ENCODE results near the gene CTSO.

The CTSO gene

DNA sequence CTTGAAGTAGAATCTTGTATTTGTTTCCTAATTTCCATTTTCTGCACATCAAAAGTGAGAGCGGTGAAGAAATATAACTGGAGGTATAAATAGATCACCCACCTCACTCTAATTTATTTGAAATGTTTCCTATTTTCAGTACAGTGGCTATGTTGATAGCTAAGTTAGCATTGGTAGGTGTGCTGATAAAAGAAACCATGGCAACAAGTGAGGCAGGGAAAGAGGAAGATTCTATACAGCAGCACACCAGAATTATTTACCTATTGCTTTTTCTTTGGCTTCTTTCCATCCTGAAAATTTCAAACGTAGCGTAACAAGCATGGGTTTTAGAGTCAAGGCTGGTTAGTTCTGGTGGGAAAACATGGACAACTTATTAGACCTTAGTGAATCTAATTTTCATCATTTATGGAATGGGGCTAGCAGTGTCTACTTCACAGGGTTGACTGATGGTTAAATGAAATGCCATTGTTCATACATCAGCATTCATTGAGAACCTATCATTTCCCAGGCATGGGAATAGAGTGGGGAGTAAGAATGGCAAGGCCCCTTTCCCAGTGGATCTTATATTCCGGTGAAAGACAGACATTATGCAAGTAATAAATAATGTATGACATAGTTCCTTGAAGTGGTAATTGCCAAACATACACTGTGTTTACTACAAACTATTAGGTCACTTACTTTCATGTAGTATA is 30.6 kb upstream of the CTSO start:
- TF ChIP-seq EGR1 (IDR thresholded peaks at IDR 0.05) (no peak), CEBPB (IDR thresholded peaks at IDR 0.05) (no peak), TEAD4 (IDR thresholded peaks at IDR 0.05) (no peak)
- TF ChIP-seq, protein P1, sequence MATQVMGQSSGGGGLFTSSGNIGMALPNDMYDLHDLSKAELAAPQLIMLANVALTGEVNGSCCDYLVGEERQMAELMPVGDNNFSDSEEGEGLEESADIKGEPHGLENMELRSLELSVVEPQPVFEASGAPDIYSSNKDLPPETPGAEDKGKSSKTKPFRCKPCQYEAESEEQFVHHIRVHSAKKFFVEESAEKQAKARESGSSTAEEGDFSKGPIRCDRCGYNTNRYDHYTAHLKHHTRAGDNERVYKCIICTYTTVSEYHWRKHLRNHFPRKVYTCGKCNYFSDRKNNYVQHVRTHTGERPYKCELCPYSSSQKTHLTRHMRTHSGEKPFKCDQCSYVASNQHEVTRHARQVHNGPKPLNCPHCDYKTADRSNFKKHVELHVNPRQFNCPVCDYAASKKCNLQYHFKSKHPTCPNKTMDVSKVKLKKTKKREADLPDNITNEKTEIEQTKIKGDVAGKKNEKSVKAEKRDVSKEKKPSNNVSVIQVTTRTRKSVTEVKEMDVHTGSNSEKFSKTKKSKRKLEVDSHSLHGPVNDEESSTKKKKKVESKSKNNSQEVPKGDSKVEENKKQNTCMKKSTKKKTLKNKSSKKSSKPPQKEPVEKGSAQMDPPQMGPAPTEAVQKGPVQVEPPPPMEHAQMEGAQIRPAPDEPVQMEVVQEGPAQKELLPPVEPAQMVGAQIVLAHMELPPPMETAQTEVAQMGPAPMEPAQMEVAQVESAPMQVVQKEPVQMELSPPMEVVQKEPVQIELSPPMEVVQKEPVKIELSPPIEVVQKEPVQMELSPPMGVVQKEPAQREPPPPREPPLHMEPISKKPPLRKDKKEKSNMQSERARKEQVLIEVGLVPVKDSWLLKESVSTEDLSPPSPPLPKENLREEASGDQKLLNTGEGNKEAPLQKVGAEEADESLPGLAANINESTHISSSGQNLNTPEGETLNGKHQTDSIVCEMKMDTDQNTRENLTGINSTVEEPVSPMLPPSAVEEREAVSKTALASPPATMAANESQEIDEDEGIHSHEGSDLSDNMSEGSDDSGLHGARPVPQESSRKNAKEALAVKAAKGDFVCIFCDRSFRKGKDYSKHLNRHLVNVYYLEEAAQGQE (IDR thresholded peaks at IDR 0.05; ENCODE audit: low read depth): no peak

GRCh38 chr4:155982736-155983385 is 29.2 kb upstream of the CTSO start:
- TF ChIP-seq RAD21 (IDR thresholded peaks at IDR 0.05; ENCODE audit: low read depth) (no peak), EP300 (IDR thresholded peaks at IDR 0.05; ENCODE audit: borderline replicate concordance) (no peak), CEBPB (IDR thresholded peaks at IDR 0.05) (no peak)
- TF ChIP-seq, protein P2, sequence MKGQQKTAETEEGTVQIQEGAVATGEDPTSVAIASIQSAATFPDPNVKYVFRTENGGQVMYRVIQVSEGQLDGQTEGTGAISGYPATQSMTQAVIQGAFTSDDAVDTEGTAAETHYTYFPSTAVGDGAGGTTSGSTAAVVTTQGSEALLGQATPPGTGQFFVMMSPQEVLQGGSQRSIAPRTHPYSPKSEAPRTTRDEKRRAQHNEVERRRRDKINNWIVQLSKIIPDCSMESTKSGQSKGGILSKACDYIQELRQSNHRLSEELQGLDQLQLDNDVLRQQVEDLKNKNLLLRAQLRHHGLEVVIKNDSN (IDR thresholded peaks at IDR 0.05): no peak
- TF ChIP-seq, protein P1 (IDR thresholded peaks at IDR 0.05; ENCODE audit: low read depth): no peak

GRCh38 chr4:155978810-155979209 is 25.1 kb upstream of the CTSO start:
- TF ChIP-seq EP300 (IDR thresholded peaks at IDR 0.05; ENCODE audit: borderline replicate concordance) (no peak), ZBTB7A (IDR thresholded peaks at IDR 0.05; ENCODE audit: low read depth) (no peak), TCF12 (IDR thresholded peaks at IDR 0.05; ENCODE audit: low read depth) (no peak), TEAD4 (IDR thresholded peaks at IDR 0.05) (no peak), FOXM1 (IDR thresholded peaks at IDR 0.05; ENCODE audit: borderline replicate concordance, low read depth) (no peak), CEBPB (IDR thresholded peaks at IDR 0.05) (no peak), CREB1 (IDR thresholded peaks at IDR 0.05; ENCODE audit: low read depth) (no peak), EGR1 (IDR thresholded peaks at IDR 0.05) (no peak), TAF1 (IDR thresholded peaks at IDR 0.05; ENCODE audit: low read depth) (no peak), NFIC (IDR thresholded peaks at IDR 0.05) (no peak)
- TF ChIP-seq, protein P2 (IDR thresholded peaks at IDR 0.05): no peak
- TF ChIP-seq, protein P3, sequence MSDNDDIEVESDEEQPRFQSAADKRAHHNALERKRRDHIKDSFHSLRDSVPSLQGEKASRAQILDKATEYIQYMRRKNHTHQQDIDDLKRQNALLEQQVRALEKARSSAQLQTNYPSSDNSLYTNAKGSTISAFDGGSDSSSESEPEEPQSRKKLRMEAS (IDR thresholded peaks at IDR 0.05): no peak
- TF ChIP-seq, protein P1 (IDR thresholded peaks at IDR 0.05; ENCODE audit: low read depth): no peak

- TF ChIP-seq EP300 (IDR thresholded peaks at IDR 0.05; ENCODE audit: borderline replicate concordance): no peak
- no peak for TF ChIP-seq CREB1 (IDR thresholded peaks at IDR 0.05; ENCODE audit: low read depth)
- TF ChIP-seq, protein P3 (IDR thresholded peaks at IDR 0.05): no peak
- TF ChIP-seq RAD21 (IDR thresholded peaks at IDR 0.05; ENCODE audit: low read depth): no peak
- no peak for TF ChIP-seq TCF12 (IDR thresholded peaks at IDR 0.05; ENCODE audit: low read depth)
- no peak for TF ChIP-seq TAF1 (IDR thresholded peaks at IDR 0.05; ENCODE audit: low read depth)
- TF ChIP-seq EGR1 (IDR thresholded peaks at IDR 0.05): no peak
- TF ChIP-seq, protein P2 (IDR thresholded peaks at IDR 0.05): no peak
Observed at GRCh38 chr4:155975511-155975910, 21.8 kb upstream of the CTSO start.
